Occipital lobe (tissue), 2 donors: ENCODE measurements around the gene TBC1D9B. TPM values are rescaled to one million over a fixed set of nuclear protein-coding genes. Genes with fewer than 3 reads are reported as not detected.
"Not testable (repeated sequence)": the region's sequence is repeated elsewhere in the genome, so short reads cannot be mapped to it uniquely, and the experiment has no call there.

ENCODE experiments used
- DNase-seq: peaks from one replicate; lab custom pipeline; 2025; lab: John Stamatoyannopoulos, UW
- total RNA-seq: library from RNA; depleted of rRNA; stranded (reverse); fragments of >200 nt; gene quantifications from one replicate; pipeline ENCODE4 v1.2.3, GENCODE V29; 2014

The TBC1D9B gene
- total RNA-seq, 1 donor from 2014 or later: 23.9 TPM

DNA sequence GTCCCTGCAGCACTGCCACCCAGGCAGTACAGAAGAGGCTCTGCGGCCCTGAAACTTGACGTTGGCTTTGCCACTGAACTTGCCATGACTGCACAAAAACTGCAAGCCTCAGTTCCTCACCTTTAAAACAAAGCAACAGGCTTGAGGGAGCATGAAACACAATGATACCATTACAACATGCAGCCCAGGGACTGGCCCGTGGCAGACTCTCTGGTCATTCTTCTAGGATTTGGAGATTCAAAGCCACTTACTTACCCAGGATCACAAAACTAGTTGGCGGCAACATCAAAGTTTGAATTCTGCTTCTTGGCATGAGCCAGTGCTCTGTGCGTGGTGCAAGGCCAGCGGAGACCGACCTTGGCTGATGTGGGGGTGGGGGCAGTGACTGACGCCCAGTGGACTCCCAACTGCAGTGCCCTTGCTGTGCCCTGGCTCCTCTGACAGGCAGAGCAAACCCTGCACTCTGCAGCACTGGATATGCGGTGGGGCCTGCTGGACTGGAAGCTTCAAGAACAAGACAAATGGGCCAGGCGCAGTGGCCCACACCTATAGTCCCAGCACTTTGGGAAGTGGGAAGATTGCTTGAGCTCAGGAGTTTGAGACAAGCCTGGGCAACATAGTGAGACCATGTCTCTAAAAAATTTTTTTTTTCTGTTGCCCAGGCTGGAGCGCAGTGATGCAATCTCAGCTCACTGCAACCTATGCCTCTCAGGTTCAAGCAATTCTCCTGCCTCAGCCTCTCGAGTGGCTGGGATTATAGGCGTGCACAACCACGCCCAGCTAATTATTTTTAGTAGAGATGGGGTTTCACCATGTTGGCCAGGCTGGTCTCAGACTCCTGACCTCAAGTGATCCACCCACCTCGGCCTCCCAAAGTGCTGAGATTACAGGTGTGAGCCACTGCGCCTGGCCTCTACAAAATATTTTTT, 68.1 kb downstream of the TBC1D9B start:
- DNase-seq: no peak

GRCh38 chr5:179837076-179838011, 70.4 kb downstream of the TBC1D9B start:
- DNase-seq: no peak

- no peak for DNase-seq
Observed at GRCh38 chr5:179836225-179837019, 71.3 kb downstream of the TBC1D9B start.

DNA sequence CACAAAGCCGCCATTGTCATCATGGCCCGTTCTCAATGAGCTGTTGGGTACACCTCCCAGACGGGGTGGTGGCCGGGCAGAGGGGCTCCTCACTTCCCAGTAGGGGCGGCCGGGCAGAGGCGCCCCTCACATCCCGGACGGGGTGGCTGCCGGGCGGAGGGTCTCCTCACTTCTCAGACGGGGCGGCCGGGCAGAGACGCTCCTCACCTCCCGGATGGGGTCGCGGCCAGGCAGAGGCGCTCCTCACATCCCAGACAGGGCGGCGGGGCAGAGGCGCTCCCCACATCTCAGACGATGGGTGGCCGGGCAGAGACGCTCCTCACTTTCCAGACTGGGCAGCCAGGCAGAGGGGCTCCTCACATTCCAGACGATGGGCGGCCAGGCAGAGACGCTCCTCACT, 72.8 kb downstream of the TBC1D9B start:
- DNase-seq: not testable (repeated sequence)

- DNase-seq: no peak
Observed at GRCh38 chr5:179834120-179834519, 73.6 kb downstream of the TBC1D9B start.

- no peak for DNase-seq
Observed at GRCh38 chr5:179833709-179834070, 74.0 kb downstream of the TBC1D9B start.

GRCh38 chr5:179833056-179833708, 74.5 kb downstream of the TBC1D9B start:
- DNase-seq: no peak

DNA sequence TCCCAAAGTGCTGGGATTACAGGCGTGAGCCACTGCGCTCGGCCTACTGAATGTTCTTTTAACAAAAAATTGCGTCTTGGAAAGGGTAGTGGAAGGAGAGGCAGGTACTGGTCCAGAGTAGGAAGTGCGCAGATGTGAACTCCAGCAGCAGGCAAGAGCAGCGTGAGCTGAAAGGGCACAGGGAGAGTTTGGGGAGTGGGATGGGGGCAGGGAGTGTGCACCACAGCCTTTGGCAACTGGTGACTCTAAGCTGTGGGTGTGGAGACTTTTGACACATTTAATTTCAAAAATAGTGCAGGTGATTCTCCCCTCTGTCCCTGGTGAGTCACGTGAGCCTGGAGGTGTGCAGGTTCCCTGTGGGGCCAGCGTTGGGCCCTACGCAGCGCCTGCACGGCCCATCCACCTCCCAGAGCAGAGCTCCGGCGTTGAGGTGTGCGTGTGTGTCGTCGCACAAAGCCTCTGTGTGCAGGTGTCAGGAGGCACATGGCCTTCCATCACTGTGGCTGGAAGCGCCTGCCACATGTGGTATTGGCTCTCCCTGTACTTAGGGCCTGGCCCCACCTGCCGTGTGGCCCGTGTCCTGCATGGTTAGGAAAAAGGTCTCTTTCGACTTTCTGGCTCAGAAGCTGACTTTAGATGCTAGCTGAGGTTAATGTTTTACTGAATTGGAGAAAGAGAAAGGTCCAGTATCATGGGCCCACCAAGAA, 75.5 kb downstream of the TBC1D9B start:
- DNase-seq: no peak

DNA sequence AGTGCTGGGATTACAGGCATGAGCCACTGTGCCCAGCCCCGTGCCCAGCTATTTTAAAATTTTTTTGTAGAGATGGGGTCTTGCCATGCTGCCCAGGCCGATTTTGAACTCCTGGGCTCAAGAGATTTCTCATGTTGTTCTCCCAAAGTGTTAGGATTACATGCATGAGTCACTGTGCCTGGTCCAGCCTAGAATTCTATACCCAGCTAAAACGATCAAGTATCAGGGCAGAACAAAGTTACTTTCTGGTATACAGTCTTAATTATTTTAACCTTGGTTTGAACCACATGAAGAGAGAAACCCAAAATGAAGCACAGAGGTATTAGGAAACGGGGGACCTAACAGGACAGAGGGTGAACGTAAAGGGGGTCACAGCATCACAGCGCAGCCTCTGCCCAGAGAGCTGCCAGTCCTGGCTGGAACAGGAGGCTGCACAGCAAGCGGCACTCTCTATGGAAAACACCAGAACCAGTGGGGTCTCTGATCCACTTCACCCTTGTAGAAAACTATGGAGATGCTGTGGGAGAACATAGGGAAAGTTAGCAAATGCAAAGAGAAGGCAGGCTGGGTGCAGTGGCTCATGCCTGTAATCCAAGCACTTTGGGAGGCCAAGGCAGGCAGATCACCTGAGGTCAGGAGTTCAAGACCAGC, 76.8 kb downstream of the TBC1D9B start:
- no peak for DNase-seq

DNA sequence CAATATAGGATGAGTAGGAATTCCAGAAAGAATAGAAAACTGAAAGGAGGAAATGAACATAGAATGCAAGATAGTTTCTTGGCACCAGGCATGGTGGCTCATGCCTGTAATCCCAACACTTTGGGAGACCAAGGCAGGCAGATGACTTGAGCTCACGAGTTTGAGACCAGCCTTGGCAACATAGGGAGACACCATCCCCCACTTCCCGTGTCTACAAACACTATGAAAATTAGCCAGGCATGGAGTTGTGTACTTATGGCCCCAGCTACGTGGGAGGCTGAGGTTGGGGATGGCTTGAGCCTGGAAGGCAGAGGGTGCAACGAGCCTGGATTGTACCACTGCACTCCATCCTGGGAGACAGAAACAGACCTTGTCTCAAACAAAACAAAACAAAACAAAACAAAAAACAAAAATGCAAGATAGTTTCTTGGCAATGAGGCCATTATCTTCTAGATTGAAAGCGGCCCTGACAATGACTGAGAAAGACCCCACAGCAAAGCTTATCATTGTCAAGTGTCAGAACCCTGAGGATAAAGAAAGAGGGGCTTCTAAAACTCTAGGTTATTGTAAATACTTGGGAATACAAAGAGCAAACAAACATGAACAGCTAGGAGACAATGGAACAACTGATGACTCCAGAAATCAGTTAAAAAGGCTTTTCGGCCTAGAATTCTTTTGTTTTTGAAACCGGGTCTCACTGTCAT, 77.8 kb downstream of the TBC1D9B start:
- DNase-seq: no peak

GRCh38 chr5:179828756-179829421, 78.8 kb downstream of the TBC1D9B start:
- DNase-seq: no peak

DNA sequence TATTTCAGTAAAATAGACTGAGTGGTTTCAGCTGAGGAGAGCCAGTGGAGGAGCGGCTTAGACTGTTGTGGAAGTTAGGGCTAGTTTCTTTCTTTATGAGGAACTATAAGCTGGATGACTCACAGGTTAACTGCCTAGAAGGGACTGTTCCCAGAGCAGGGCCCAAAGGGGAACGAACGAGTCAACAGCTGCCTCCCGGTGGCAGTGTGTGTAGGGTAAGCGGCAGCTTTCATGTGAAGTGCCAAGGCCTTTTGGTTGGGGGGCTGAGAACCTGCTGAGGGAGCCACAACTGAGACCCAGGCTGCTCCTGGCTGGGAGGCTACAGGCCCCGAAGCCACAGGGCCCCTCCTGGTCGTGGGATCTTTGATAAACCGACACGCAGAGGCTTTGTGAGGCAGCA, 80.0 kb downstream of the TBC1D9B start:
- DNase-seq: no peak

- DNase-seq: no peak
Observed at GRCh38 chr5:179825655-179826182, 82.0 kb downstream of the TBC1D9B start.

- no peak for DNase-seq
Observed at GRCh38 chr5:179824745-179825112, 83.0 kb downstream of the TBC1D9B start.

- no peak for DNase-seq
Observed at GRCh38 chr5:179823937-179824744, 83.6 kb downstream of the TBC1D9B start.

DNA sequence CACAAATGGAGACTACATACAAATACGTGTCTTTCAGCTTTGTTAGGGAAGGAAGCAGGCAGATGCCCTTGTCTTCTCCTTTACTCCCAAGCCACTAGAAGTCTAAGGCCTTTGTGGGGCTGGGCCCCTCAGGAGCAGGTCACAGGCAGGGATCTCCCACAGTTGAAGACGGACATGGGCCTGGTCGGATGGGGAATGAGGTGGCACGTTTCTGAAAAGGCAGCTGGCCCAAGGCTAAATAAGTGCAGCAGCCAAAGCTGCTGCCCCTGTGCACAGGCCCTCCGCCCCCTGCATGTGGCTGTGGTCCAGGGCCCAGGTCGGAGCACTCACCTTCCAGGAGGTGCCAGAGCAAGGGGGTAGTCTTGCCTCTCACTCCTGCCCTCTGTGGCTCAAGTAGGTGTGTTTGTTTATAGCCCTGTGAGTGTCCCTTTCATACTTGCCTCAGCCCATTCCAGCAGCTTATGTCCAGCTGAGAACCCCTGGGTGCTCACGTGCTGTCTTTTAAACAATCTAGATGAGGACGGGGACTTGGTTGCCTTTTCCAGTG, 85.2 kb downstream of the TBC1D9B start:
- no peak for DNase-seq

- no peak for DNase-seq
Observed at GRCh38 chr5:179822059-179822432, 85.7 kb downstream of the TBC1D9B start.
